GM12878 (cell line): ENCODE results near the gene SHF. TPM values are rescaled to one million over a fixed set of nuclear protein-coding genes. Genes with fewer than 3 reads are reported as not detected.

Experiments
- ATAC-seq: fragments of 200-7000 bp; cut with Tn5 transposase; 3 replicates; pipeline ENCODE4 v1.9.1; 2020; ENCODE audit warnings: mild to moderate bottlenecking, moderate library complexity
- BruUV-seq: library from RNA; stranded (reverse); fragments of 400-500 nt; replicated peaks from 2 replicates; lab custom pipeline; 2021; lab: Mats Ljungman, UMichigan
- CTCF ChIA-PET: fragments of 300-600 bp; sonication (Branson Sonifier 250); formaldehyde crosslinking; extraction: SDS; loops from one replicate; lab custom pipeline; 2021; ENCODE audit warnings: inconsistent platforms; lab: Yijun Ruan, JAX
- POLR2A ChIA-PET: fragments of 350-600 bp; formaldehyde crosslinking; extraction: SDS; loops from one replicate; lab custom pipeline; 2021; ENCODE audit warnings: inconsistent platforms; lab: Charles Lee
- RAD21 ChIA-PET: fragments of 300-600 bp; sonication (Branson Sonifier 250); formaldehyde crosslinking; loops from one replicate; lab custom pipeline; 2023; ENCODE audit warnings: antibody characterized with exemption; ENCODE audit not compliant: unreplicated experiment; lab: Charles Lee
- SMC1A ChIA-PET: fragments of 300-600 bp; sonication (Branson Sonifier 250); formaldehyde crosslinking; loops from one replicate; lab custom pipeline; 2023; ENCODE audit not compliant: unreplicated experiment, uncharacterized antibody; lab: Charles Lee
- DNase-seq: peaks from one replicate; pipeline ENCODE4 v3.0.0-alpha.2; 2011; ENCODE audit warnings: low read depth, low spot score
- FAIRE-seq: peaks from 3 replicates; lab custom pipeline; 2011; peaks lifted over from hg19 to GRCh38; lab: Jason Lieb, UNC
- H2AFZ ChIP-seq: 2 replicates; pipeline ENCODE4 v1.6.0; 2011; ENCODE audit warnings: low read depth, low read length, control low read depth; ENCODE audit not compliant: control insufficient read depth
- H3K27ac ChIP-seq: 2 replicates; pipeline ENCODE4 v1.5.1; 2011; ENCODE audit warnings: control low read depth; ENCODE audit not compliant: control insufficient read depth, insufficient read depth
- H3K27me3 ChIP-seq, 2 experiments: replicated peaks in 1 of 2; 2 replicates each; pipeline versions ENCODE4 v1.6.0 to v1.6.1; 2011; ENCODE audit warnings: low read length in 1 of 2; ENCODE audit not compliant: control insufficient read depth in 2 of 2, insufficient read depth in 2 of 2
- H3K36me3 ChIP-seq, 2 experiments: 2 replicates each; pipeline ENCODE4 v1.5.1; 2011; ENCODE audit warnings: low read length in 1 of 2; ENCODE audit not compliant: control insufficient read depth in 2 of 2, insufficient read depth in 2 of 2
- H3K4me1 ChIP-seq: 2 replicates; pipeline ENCODE4 v1.6.1; 2011; ENCODE audit warnings: mild to moderate bottlenecking, low read length, moderate library complexity, mixed read lengths; ENCODE audit not compliant: control insufficient read depth, insufficient read depth
- H3K4me2 ChIP-seq: 2 replicates; pipeline ENCODE4 v1.6.0; 2011; ENCODE audit warnings: control low read depth; ENCODE audit not compliant: control insufficient read depth, insufficient read depth
- H3K4me3 ChIP-seq: fragments of 200-600 bp; sonication (generic); 2 replicates; pipeline ENCODE4 v1.5.1; 2016
- H3K79me2 ChIP-seq: 2 replicates; pipeline ENCODE4 v1.6.0; 2011; ENCODE audit warnings: low read length; ENCODE audit not compliant: control insufficient read depth, insufficient read depth
- H3K9ac ChIP-seq: 2 replicates; pipeline ENCODE4 v1.8.0; 2011; ENCODE audit warnings: low read length, control low read depth, mixed read lengths; ENCODE audit not compliant: control insufficient read depth, insufficient read depth
- H3K9me3 ChIP-seq: replicated peaks from 3 replicates; pipeline ENCODE4 v1.5.1; 2011; ENCODE audit warnings: mild to moderate bottlenecking, low read length; ENCODE audit not compliant: control insufficient read depth, insufficient read depth
- H4K20me1 ChIP-seq: 2 replicates; pipeline ENCODE4 v1.6.0; 2011; ENCODE audit not compliant: control insufficient read depth, insufficient read depth
- ATF2 ChIP-seq: IDR thresholded peaks from 2 replicates; pipeline ENCODE4 v1.6.1; 2012; ENCODE audit warnings: low read length, inconsistent platforms
- CHD1 ChIP-seq: IDR thresholded peaks from 2 replicates; pipeline ENCODE4 v1.6.1; 2012; ENCODE audit warnings: low read depth, low read length, improper control_type of control experiment
- E4F1 ChIP-seq: fragments of 450-650 bp; IDR thresholded peaks from 2 replicates; pipeline ENCODE4 v1.6.1; 2018; ENCODE audit warnings: borderline replicate concordance, mild to moderate bottlenecking; ENCODE audit not compliant: partially characterized antibody
- MEF2A ChIP-seq: IDR thresholded peaks from 2 replicates; pipeline ENCODE4 v1.6.1; 2011; ENCODE audit warnings: low read depth, mild to moderate bottlenecking, low read length, moderate library complexity; ENCODE audit not compliant: insufficient read depth
- NFYA ChIP-seq: IDR thresholded peaks from 2 replicates; pipeline ENCODE4 v1.6.1; 2011; ENCODE audit warnings: low read depth, mild to moderate bottlenecking, low read length, improper control_type of control experiment, borderline replicate concordance
- PML ChIP-seq: IDR thresholded peaks from 2 replicates; pipeline ENCODE4 v1.6.1; 2012; ENCODE audit warnings: low read length, inconsistent platforms
- POLR2AphosphoS5 ChIP-seq: IDR thresholded peaks from 2 replicates; pipeline ENCODE4 v1.6.1; 2011; ENCODE audit warnings: mild to moderate bottlenecking, low read length, inconsistent platforms
- RELB ChIP-seq: fragments of 450-650 bp; IDR thresholded peaks from 2 replicates; pipeline ENCODE4 v1.6.1; 2017; ENCODE audit warnings: low read depth, mild to moderate bottlenecking, moderate library complexity
- SREBF2 ChIP-seq: IDR thresholded peaks from 2 replicates; pipeline ENCODE4 v1.6.1; 2012; ENCODE audit warnings: mild to moderate bottlenecking, low read length
- TBL1XR1 ChIP-seq: IDR thresholded peaks from 2 replicates; pipeline ENCODE4 v1.6.1; 2012; ENCODE audit warnings: low read depth, low read length, improper control_type of control experiment
- USF1 ChIP-seq: IDR thresholded peaks from 2 replicates; pipeline ENCODE4 v1.6.1; 2011; ENCODE audit warnings: borderline replicate concordance, low read depth, mild to moderate bottlenecking, moderate library complexity, mixed read lengths, low read length; ENCODE audit not compliant: insufficient read depth; ENCODE audit errors: extremely low read length
- ZBTB33 ChIP-seq: fragments of 450-650 bp; IDR thresholded peaks from 2 replicates; pipeline ENCODE4 v1.6.1; 2017; ENCODE audit warnings: mild to moderate bottlenecking
- WGBS: methylation state at CpG from one replicate; pipeline ENCODE4 v1.1.6; 2016; ENCODE audit warnings: low lambda C conversion rate; ENCODE audit not compliant: insufficient replicate concordance, insufficient coverage; ENCODE audit errors: missing lambda C conversion rate; 5-methylcytosine and 5-hydroxymethylcytosine counted together
- in situ Hi-C: fragments of 300-500 bp; cut with MboI; formaldehyde crosslinking; loops from 9 replicates; pipeline ENCODE4 v1.14.3; 2018; ENCODE audit warnings: mixed read lengths
- intact Hi-C: fragments of 100-400 bp; cut with micrococcal nuclease; formaldehyde crosslinking; loops from one replicate; pipeline ENCODE4 v1.14.2; 2022; ENCODE audit not compliant: unreplicated experiment
- polyA plus RNA-seq, 11 experiments: library from polyadenylated mRNA; depleted of rRNA in 4 of 11; unstranded in 6 of 11; stranded (reverse) in 5 of 11; fragments of >200 nt; fragmentation: Nextera tagmentation in 4 of 11; fragmentation: Illumina TruSeq in 1 of 11; extraction: Ambion mirVana in 4 of 11; extraction: Trizol in 1 of 11; gene quantifications; 1 replicate in 1 of 11; 2 replicates in 10 of 11; pipeline versions ENCODE4 v1.2.1 to v1.2.3, GENCODE V29; 2011 to 2016; ENCODE audit warnings: inconsistent platforms in 2 of 11, missing spikeins in 2 of 11, low read depth in 1 of 11
- total RNA-seq, 4 experiments: library from RNA; depleted of rRNA in 3 of 4; stranded (reverse); fragments of >200 nt in 3 of 4; fragmentation: Illumina TruSeq in 1 of 4; extraction: Trizol in 1 of 4; gene quantifications; 2 replicates each; pipeline versions ENCODE4 v1.2.1 to v1.2.3, GENCODE V29; 2013 to 2021

The SHF gene
- total and polyA plus RNA-seq, 10 of the 15 experiments (the other 5 are each of a cell fraction or from before 2014, with no cell fraction given): 0.04 to 5.7 (median 1.0) TPM; not detected in 1

- TF ChIP-seq ATF2: no peak
These were observed 4.8 kb downstream of the SHF start (continued) for GRCh38 chr15:45182996-45183395.

- H2AFZ ChIP-seq: no peak overlapping the region
- BruUV-seq: no TSS peak
- H3K36me3 ChIP-seq: no peaks in the 10 kb centered on the region
- in situ Hi-C loops: no loop called here
- DNase-seq (no peak), FAIRE-seq (no peak), ATAC-seq (no peak)
- H3K4me1 ChIP-seq: no peaks in the 10 kb centered on the region
- H3K4me3 ChIP-seq: no peak overlapping the region
- no peaks in the 10 kb centered on the region for H3K9me3 ChIP-seq
- SMC1A ChIA-PET: interaction anchor here (0.8 to 2.4 kb wide), 4 partner anchors 9 to 86 kb away, joined by 3 to 10 read pairs (median 4); no protein-coding TSS in a partner anchor
- H3K9ac ChIP-seq: no peak overlapping the region
- no peaks in the 10 kb centered on the region for H3K79me2 ChIP-seq
- no peak overlapping the region for H3K27ac ChIP-seq
- H4K20me1 ChIP-seq: no peaks in the 10 kb centered on the region
- WGBS: 35% methylated on average over 9 of the region's 9 CpGs
- POLR2A ChIA-PET: interaction anchor here (1.4 to 2.0 kb wide), 3 partner anchors 19 to 221 kb away, joined by 4 to 7 read pairs (median 4); a partner anchor contains a TSS
- intact Hi-C loops: no loop called here
- H3K27me3 ChIP-seq: peaks cover 0 to under 1% of the 10 kb centered on the region in 2 experiments; a peak in 3 of 4 replicates
- no peak overlapping the region for H3K4me2 ChIP-seq
- CTCF ChIA-PET: interaction anchor here (2.0 to 13.7 kb wide), 4 partner anchors 12 to 276 kb away, joined by 9 to 200 read pairs (median 45); no protein-coding TSS in a partner anchor
- RAD21 ChIA-PET: interaction anchor here (1.1 to 2.2 kb wide), 2 partner anchors 18 to 20 kb away, joined by 5 to 6 read pairs; no protein-coding TSS in a partner anchor
- TF ChIP-seq USF1 (no peak), SREBF2 (no peak), ZBTB33 (no peak), TBL1XR1 (no peak), CHD1 (no peak), PML (no peak), RELB (no peak), E4F1 (no peak), MEF2A (no peak), NFYA (no peak), POLR2AphosphoS5 (no peak)
These were observed 6.1 kb downstream of the SHF start for GRCh38 chr15:45181491-45182285.
